Mucosa of gallbladder (tissue), 1 donor: ENCODE results near the gene ARFGAP1. TPM values are rescaled to one million over a fixed set of nuclear protein-coding genes. Genes with fewer than 3 reads are reported as not detected.
"Not testable (repeated sequence)": the region's sequence is repeated elsewhere in the genome, so short reads cannot be mapped to it uniquely, and the experiment has no call there.

Experiments
- DNase-seq: peaks from one replicate; pipeline ENCODE4 v3.0.0-alpha.2; 2020; ENCODE audit warnings: low spot score
- total RNA-seq: library from RNA; stranded (reverse); gene quantifications from one replicate; pipeline ENCODE4 v1.2.1, GENCODE V29; 2021
- donor health status: DM: no; HTN: no; CAD: no.

Gene ARFGAP1
- total RNA-seq, 1 donor from 2014 or later, result 106 TPM

DNA sequence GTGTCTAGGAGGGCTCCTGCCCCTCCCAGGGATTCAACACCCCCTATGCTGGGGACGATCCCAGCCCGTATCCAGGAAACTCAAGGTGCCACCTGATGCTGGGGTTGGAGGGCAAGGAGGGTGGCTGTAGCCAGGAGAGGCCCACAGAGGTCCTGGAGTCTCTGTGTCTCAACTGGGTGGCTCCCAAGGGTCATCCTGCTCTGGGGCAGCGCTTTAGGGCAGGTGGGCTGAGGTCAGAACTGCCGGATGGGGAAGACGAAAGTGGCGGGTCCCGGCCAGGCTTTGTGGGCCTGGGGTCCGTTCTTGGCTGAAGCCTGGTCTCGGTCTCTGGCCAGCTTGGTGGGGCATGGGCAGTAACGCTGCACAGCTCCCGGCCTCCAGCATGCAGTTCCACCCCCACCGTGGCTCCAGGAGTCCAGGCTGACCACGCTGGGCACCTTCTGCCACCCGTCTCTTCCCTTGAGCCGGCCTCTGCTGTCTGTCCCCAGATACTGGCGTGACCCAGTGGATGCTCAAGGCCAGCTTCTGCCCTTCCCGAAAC, 17.6 kb downstream of the ARFGAP1 start:
- no peak for DNase-seq

GRCh38 chr20:63290677-63291472, 18.3 kb downstream of the ARFGAP1 start:
- no peak for DNase-seq

- DNase-seq, result no peak
These were observed 19.2 kb downstream of the ARFGAP1 start for GRCh38 chr20:63291811-63292210.

DNA sequence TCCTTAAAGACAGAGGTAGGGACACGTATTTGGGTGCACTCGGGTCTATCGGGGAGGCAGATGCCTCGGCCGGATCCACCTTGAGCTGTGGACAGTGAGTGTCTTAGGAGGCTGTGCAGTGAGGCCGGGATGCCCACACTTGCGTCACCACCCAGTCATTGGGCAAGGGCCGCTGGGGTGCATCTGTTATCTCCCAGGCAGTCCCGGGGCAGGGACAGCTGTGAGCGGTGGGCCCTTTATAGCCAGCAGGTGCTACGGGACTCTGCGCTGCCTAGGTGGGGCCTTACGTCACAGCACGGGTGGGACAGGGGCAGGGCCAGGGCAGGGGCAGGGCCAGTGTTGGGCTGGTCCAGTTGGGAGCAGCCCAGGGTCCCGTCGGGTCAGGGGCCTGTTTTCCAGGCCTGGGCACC, 19.7 kb downstream of the ARFGAP1 start:
- DNase-seq, result no peak

DNA sequence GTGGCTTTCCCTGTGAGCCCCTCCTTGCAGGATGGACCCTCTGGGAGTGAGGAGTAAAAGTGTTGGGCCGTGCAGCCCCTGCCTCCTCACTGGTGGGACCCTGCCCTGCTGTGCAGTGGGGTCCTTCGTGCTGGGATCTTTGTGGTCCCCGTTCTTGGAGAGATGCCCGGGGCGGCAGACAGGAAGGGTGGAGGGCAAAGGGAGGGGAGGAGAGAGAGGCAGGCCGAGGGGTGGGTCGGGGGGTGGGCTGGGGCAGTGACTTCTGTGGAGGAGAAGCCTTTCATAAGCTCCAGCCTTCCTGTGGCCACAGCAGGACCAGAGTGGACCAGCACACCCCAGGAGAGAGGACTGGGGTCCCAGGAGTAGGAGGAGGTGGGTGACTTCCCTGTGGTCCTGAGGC, 20.3 kb downstream of the ARFGAP1 start, which contains the start of gene COL20A1:
TSS of gene COL20A1 (plus strand) at position 283 of the 400 bp plus-strand sequence. CDS start 1,922 bp downstream, outside the sequence.
- DNase-seq, result no peak

DNA sequence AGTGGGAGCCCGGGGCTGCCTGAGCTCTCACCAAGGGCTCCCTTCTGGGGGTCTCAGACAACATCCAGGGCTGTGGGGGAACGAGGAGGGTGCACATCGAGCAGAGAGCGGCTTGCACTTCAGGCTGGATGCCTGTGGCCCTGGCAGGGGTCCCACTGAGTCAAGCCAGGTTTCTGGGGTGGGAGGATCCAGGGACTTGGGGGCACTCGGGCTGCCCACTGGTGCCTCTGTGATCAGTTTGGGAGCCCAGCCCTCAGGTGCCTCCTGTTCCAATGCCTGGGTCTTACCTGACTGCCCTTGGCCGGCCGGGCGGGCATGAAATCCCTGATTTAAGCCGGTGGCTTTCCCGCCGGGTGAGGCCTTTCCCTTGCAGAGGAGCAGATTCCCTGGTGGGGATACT, 20.8 kb downstream of the ARFGAP1 start:
- no peak for DNase-seq

DNA sequence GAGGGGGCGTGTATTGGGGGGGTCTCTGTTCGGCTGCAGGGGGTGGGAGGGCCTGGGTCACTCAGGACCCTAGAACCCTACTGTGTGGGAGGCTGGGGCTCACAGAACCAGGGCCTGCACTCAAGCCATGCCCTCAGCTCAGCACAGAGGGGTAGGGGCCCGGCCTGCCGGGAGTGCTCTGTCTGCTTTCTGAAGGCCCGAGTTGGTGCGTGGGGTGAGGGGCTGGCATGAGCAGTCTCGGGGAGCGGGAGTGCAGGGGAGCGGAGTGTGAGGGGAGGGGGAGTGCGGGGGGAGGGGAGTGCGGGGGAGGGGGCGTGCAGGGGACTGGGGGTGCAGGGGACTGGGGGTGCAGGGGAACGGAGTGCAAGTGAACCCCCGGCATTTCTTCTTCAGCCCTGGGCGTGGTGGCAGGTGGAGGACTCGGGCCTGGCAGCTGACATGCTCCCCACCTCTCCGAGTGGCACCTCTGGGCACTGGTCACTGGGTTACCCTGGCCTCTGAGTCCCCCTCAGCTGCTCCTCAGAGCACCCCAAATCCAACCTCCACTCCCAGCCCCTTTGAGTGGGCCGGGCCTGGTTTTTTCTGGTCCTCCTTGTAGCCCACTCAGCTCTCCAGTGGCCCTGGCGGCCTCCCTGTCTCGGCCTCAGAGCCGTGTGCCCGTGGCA, 21.4 kb downstream of the ARFGAP1 start:
- no peak for DNase-seq

GRCh38 chr20:63294536-63294900, 21.9 kb downstream of the ARFGAP1 start:
- no peak for DNase-seq

DNA sequence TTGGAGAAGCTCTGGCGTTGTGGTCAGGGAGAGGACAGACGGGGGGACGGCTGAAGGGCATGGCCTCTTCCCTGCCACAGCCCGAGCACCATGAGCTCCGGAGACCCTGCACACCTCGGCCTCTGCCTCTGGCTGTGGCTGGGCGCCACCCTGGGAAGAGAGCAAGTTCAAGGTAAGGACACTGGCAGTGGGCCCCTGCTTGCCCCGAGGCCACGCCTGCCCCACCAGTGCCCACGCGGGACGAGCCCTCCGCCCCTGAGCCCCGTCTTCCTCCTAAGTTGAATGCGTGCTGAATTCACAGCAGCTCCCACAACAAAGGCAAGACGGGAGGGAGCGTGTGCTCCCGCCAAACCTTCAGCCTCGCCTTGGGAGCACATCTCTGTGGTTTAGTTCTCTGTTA, 22.4 kb downstream of the ARFGAP1 start:
- DNase-seq, result no peak

- DNase-seq, result no peak
These were observed 22.8 kb downstream of the ARFGAP1 start for GRCh38 chr20:63295422-63295821.

- DNase-seq, result no peak
These were observed 23.2 kb downstream of the ARFGAP1 start for GRCh38 chr20:63295846-63296245.

DNA sequence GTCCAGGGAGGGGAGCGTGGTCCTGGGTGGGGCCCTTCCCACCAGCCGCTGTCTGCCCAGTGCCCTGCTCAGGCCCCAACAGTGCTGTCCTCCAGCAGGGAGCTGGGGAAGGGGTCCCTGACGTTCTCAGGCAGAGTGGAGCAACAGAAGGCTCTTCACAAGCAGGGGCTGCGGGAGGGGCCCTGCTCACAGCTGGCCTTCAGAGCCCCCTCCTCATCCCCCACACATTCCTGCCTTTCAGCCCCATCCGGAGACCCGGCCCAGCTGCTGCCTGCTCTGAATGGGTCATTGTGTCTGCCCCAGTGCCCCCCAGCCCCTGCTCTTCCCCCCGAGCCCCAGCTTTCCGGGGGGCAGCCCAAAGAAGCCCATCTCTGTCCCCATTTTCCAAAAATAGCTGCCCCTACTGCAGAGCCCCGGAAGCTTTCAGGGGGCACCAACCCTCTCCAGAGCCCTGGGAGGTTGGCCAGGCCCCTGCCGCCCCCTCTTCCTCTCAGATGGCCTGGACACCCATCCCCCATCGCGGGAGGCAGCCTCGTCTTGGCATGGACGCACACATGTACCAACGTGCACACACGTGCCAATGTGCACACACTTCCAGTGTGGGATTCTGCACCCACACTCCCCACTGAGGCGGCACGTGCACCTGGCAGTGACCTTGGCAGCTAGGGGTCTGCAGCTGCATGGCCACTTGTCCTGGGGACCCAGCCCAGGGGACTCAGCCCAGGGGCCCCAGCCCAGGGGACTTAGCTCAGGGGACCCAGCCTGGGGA, 24.1 kb downstream of the ARFGAP1 start:
- no peak for DNase-seq

GRCh38 chr20:63297371-63297781, 24.8 kb downstream of the ARFGAP1 start:
- DNase-seq, result no peak

DNA sequence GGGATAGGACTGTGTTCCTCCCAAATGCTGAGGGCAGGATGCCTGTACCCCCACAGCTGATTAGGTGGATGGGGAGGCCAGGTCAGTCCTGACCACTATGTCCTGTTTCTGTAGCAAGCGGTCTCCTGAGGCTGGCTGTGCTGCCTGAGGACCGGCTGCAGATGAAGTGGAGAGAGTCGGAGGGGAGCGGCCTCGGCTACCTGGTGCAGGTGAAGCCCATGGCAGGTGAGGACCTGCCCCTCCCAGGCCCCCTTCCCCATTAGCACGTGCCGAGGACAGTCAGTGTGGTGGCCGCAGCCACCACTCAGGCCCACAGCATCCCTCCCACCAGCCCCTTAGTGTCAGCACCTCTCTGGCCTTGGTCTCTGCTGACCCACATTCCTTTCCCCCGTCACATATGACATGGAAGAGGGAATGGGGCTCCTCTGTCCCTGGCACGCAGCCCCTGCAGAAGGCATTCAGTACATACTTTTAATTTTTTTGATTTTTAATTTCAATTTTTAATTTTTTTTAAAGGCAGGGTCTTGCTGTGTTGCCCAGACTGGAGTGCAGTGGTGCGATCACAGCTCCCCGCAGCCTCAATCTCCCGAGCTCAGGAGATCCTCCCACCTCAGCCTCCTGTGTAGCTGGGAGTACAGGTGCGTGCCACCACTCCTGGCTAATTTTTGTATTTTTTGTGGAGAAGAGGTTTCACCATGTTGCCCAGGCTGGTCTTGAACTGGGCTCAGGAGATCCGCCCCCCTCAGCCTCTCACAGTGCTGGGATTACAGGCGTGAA, 25.4 kb downstream of the ARFGAP1 start:
- no peak for DNase-seq

- no peak for DNase-seq
These were observed 26.2 kb downstream of the ARFGAP1 start for GRCh38 chr20:63298731-63299312.

DNA sequence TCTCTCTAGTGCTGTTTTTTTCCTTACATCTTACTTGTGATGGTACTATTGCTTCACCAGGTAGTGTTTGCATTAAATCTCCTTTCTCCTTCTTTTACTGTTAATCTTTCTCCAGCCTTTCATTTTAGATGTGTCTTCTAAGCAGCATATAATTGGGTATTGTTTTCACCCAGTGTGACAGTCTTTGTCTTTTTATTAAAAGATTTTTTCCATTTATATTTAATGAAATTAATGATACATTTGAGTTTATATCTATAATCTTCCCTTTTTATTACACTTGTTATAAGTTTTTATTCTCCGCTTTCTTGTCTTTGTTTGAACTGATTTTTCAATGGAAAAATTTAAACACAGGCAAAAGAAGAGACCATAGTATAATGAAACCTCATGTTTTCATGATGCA, 29.1 kb downstream of the ARFGAP1 start:
- DNase-seq, result no peak

DNA sequence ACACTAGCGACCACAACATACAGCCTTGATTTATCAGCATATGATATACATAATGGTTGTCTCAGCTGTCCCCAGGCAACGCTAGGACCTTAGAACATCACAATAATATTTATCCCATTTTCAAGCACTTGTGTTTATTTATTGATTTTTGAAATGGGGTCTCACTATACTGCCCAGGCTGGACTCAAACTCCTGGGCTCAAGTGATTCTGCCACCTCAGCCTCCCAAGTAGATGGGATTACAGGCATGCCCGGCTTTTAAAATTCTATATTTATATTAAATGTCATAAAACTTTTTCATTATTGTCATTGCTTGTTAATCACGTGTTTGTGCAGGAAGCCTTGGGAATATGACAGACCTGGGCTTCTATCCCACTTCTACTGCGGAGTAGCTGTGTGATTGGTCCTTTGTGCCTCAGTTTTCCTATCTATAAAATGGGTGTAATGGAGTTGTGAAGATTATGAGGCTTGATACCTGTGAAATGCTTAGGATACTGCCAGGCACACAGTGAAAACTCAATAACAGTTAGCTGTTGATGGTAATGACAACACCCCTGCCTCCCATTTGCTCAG, 30.6 kb downstream of the ARFGAP1 start:
- DNase-seq, result no peak

GRCh38 chr20:63305393-63305792, 32.8 kb downstream of the ARFGAP1 start:
- no peak for DNase-seq

- DNase-seq, result not testable (repeated sequence)
These were observed 33.5 kb downstream of the ARFGAP1 start for GRCh38 chr20:63305933-63306672.
